GM12874 (cell line): Measurements from ENCODE around the gene LTBP2.

Experiments used
- TF ChIP-seq, protein P1 (sequence below): IDR thresholded peaks from 2 replicates; pipeline ENCODE4 v1.5.1; 2011; ENCODE audit warnings: low read depth, mild to moderate bottlenecking, control low read depth, low read length, moderate library complexity; ENCODE audit not compliant: insufficient read depth

Gene LTBP2

DNA sequence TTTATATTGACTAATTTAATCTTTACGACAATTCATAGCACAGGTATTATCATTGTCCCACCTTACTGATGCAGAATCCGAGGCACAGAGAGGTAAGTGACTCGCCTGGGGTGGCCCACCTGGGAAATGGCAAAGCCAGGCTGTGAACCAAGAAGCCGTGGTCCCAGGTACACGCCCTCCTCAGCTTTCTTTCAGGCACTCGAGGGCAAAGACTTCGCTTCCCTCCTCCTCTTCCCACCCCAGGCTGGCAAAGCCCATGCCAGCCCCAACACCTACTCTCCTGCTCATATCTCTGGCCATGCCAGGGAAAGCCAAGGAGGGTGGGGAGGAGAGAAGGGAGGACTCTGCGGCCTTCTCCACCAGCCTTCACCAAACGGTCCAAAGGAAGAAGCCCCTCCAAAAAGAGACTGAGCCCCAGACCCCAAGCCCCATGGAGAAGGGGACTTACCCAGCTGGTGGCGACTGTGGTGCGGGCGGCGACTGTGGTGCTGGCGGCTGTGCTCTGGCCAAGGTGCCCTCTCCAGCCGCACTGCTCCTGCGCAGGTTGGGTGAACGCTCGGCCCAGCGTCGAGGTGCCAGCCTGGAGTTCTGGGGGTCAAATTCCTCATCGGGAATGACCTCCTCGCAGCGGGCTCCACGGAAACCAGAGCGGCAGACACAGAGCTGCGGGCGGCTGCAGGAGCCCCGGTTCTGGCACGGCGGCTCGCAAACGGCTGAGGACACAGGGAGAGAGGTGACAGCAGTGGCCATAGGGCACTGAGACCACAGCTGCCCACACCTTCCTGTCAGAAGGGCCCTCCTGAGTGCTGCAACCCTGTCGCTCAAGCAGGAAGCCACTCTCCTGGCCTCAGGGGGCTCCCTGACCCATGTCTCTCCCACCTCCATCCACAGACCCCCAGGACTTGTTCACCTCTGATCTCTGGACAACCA lies 26.4 kb downstream of the LTBP2 start:
- TF ChIP-seq, protein P1, sequence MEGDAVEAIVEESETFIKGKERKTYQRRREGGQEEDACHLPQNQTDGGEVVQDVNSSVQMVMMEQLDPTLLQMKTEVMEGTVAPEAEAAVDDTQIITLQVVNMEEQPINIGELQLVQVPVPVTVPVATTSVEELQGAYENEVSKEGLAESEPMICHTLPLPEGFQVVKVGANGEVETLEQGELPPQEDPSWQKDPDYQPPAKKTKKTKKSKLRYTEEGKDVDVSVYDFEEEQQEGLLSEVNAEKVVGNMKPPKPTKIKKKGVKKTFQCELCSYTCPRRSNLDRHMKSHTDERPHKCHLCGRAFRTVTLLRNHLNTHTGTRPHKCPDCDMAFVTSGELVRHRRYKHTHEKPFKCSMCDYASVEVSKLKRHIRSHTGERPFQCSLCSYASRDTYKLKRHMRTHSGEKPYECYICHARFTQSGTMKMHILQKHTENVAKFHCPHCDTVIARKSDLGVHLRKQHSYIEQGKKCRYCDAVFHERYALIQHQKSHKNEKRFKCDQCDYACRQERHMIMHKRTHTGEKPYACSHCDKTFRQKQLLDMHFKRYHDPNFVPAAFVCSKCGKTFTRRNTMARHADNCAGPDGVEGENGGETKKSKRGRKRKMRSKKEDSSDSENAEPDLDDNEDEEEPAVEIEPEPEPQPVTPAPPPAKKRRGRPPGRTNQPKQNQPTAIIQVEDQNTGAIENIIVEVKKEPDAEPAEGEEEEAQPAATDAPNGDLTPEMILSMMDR, result no peak

DNA sequence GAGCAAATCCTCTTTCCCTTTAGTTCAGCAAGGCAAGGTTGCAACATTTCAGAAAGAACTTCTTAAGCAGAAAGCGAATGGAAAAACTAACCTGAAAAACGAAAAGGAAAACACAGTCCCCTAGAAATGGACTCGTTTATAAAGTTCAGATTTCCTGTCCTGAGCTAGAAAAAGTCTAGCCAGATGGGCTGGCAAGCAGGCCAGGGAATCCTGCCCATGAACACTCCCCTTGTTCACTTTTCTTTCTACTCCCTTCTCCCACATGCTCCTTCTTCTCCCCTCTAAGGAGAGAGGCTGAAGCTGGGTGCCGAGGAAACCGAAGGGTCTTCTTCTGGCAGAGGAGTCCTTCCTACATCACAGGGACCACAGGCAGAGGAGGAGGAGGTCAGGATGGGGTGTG lies 27.1 kb downstream of the LTBP2 start:
- TF ChIP-seq, protein P1, result no peak

DNA sequence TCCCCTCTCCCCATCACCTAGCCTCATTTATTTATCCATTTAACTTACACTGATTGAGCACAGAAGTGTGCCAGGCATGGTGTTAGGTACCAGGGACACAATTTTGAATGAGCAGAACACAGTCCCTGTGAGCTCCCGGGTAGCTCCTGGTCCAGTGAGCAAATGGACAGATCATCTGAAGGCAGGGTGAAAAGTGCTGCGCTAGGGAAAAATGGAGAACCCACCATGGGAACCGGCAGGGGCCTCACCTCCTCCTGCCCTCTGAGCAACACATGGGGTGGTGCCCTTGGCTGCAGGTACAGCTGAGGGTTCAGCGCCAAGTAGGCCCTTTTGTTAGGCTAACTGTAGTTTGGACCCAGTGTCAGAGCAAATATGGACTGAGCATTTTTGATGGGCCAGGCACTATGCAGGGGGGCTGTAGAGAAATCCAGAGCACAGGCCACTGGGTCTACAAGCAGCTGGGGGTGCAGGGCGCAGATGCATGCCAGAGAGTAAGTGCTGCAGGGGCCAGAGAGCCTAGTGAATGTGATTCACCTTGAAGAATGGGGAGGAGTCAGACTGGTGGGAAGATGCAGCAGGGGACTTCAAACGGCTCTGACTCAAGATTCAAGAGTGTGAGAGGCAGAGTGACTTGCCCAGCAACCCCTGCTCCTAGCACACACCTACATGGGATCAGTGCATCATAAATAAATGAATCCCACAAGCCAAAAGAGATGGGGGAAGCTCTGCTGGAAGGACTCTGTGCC lies 28.2 kb downstream of the LTBP2 start:
- TF ChIP-seq, protein P1, result no peak

GRCh38 chr14:74582910-74583581 lies 29.0 kb downstream of the LTBP2 start:
- TF ChIP-seq, protein P1, result no peak

GRCh38 chr14:74580275-74580672 lies 31.8 kb downstream of the LTBP2 start:
- TF ChIP-seq, protein P1, result no peak

DNA sequence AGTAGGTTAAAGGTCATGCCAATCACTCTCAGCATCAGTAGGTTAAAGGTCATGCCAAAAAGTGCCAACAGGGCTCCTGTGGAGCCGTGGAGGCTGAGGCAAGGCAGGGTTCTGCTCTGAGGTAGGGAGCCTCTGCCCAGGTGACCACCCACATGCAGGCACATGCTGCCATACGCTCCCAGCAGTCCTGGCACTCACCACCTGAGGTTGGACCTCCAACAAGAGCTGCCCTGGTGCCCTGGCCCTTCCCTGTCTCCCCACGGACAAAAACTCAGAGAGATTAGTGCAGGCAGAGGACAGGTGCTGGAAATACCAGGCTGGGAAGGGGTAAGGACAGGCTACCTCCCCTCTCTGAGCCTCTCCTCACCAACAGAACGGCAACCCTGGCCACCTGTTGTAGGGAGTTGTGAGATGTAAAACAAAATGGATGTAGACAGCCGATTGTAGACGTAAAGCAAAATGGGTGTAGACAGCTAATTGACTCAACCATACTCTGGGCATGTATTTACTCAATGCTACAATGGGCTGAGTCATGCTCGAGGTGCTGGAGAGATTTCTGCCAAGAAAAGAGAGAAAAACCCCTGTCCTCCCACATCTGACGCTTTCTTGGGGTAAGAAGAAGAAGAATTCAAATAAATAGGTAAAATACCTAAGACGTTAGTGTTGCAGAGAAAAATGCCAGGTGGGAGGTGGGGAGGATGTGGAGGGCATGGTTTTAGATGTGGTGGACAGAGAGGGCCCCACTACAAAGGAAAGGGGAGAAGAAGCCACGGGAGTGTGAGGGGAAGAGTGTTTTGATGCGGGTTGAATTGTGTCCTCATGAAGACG lies 32.4 kb downstream of the LTBP2 start:
- TF ChIP-seq, protein P1, result no peak
